HEK293 (cell line): Measurements from ENCODE around the gene COIL.

Experiments
- CTCF ChIA-PET: fragments of 350-600 bp; formaldehyde crosslinking; extraction: SDS; loops from one replicate; lab custom pipeline; 2021; ENCODE audit warnings: antibody characterized with exemption; lab: Yijun Ruan, JAX
- POLR2A ChIA-PET: fragments of 300-600 bp; formaldehyde crosslinking; extraction: SDS; loops from one replicate; lab custom pipeline; 2020; ENCODE audit warnings: antibody characterized with exemption, inconsistent platforms; lab: Yijun Ruan, JAX
- H3K27ac ChIP-seq: fragments of 200-500 bp; sonication (Bioruptor generic); 2 replicates; pipeline ENCODE4 v1.5.1; 2014; ENCODE audit warnings: low read depth, low read length, control low read depth, inconsistent platforms; ENCODE audit errors: extremely low read depth
- H3K36me3 ChIP-seq, 2 experiments: fragments of 200-500 bp in 1 of 2; sonication (Bioruptor generic) in 1 of 2; 1 replicate in 1 of 2; 2 replicates in 1 of 2; pipeline ENCODE4 v1.5.1; 2014 to 2017; ENCODE audit warnings: inconsistent platforms in 2 of 2, low read length in 2 of 2; ENCODE audit not compliant: control insufficient read depth in 2 of 2, insufficient read depth in 1 of 2
- H3K4me1 ChIP-seq: fragments of 200-500 bp; sonication (Bioruptor generic); 2 replicates; pipeline ENCODE4 v1.5.1; 2014; ENCODE audit warnings: mild to moderate bottlenecking, low read length, inconsistent platforms; ENCODE audit not compliant: control insufficient read depth, insufficient read depth
- H3K4me3 ChIP-seq: 2 replicates; pipeline ENCODE4 v1.5.1; 2011; ENCODE audit warnings: low read depth, mild to moderate bottlenecking, control low read depth, low read length, moderate library complexity
- H3K9me3 ChIP-seq: fragments of 200-500 bp; sonication (Bioruptor generic); 2 replicates; pipeline ENCODE4 v1.5.1; 2014; ENCODE audit warnings: low read depth, low read length, inconsistent platforms; ENCODE audit not compliant: control insufficient read depth, insufficient read depth
- KLF9 ChIP-seq: fragments of 450-650 bp; formaldehyde crosslinking; IDR thresholded peaks from 2 replicates; pipeline ENCODE4 v1.5.1; 2016; ENCODE audit warnings: missing biosample characterization, missing genetic modification characterization, low read depth
- PRDM6 ChIP-seq: fragments of 450-650 bp; formaldehyde crosslinking; IDR thresholded peaks from 2 replicates; pipeline ENCODE4 v1.5.1; 2017; ENCODE audit warnings: missing biosample characterization, missing genetic modification characterization
- SETDB1 ChIP-seq: IDR thresholded peaks from one replicate; pipeline ENCODE4 v1.6.1; 2017; ENCODE audit warnings: mild to moderate bottlenecking, low read length, moderate library complexity, mixed read lengths; ENCODE audit not compliant: insufficient read length
- SP7 ChIP-seq: fragments of 450-650 bp; formaldehyde crosslinking; IDR thresholded peaks from 2 replicates; pipeline ENCODE4 v1.5.1; 2016; ENCODE audit warnings: missing biosample characterization, missing genetic modification characterization
- ZNF10 ChIP-seq: fragments of 450-650 bp; formaldehyde crosslinking; IDR thresholded peaks from 2 replicates; pipeline ENCODE4 v1.5.1; 2017; ENCODE audit warnings: missing biosample characterization, missing genetic modification characterization
- ZNF133 ChIP-seq: fragments of 450-650 bp; formaldehyde crosslinking; IDR thresholded peaks from 2 replicates; pipeline ENCODE4 v1.5.1; 2016; ENCODE audit warnings: missing biosample characterization, missing genetic modification characterization
- ZNF146 ChIP-seq: fragments of 450-650 bp; formaldehyde crosslinking; IDR thresholded peaks from 2 replicates; pipeline ENCODE4 v1.5.1; 2016; ENCODE audit warnings: missing biosample characterization, missing genetic modification characterization
- ZNF148 ChIP-seq: fragments of 450-650 bp; formaldehyde crosslinking; IDR thresholded peaks from 2 replicates; pipeline ENCODE4 v1.5.0; 2017; ENCODE audit warnings: missing biosample characterization, missing genetic modification characterization, borderline replicate concordance
- ZNF16 ChIP-seq: fragments of 450-650 bp; formaldehyde crosslinking; IDR thresholded peaks from 2 replicates; pipeline ENCODE4 v1.5.1; 2016; ENCODE audit warnings: low read depth, missing biosample characterization, missing genetic modification characterization
- ZNF184 ChIP-seq: fragments of 450-650 bp; IDR thresholded peaks from 2 replicates; pipeline ENCODE4 v1.5.1; 2018; ENCODE audit warnings: missing biosample characterization, mild to moderate bottlenecking, missing genetic modification characterization
- ZNF280D ChIP-seq: fragments of 450-650 bp; formaldehyde crosslinking; IDR thresholded peaks from 2 replicates; pipeline ENCODE4 v1.5.1; 2016; ENCODE audit warnings: missing biosample characterization, missing genetic modification characterization
- ZNF354C ChIP-seq: fragments of 450-650 bp; formaldehyde crosslinking; IDR thresholded peaks from 2 replicates; pipeline ENCODE4 v1.5.1; 2016; ENCODE audit warnings: missing biosample characterization, missing genetic modification characterization, low read depth, borderline replicate concordance
- ZNF366 ChIP-seq: fragments of 450-650 bp; formaldehyde crosslinking; conservative IDR thresholded peaks from 2 replicates; pipeline ENCODE4 v1.5.1; 2016; ENCODE audit warnings: missing biosample characterization, missing genetic modification characterization
- ZNF423 ChIP-seq: fragments of 450-650 bp; formaldehyde crosslinking; IDR thresholded peaks from 2 replicates; pipeline ENCODE4 v1.5.1; 2016; ENCODE audit warnings: missing biosample characterization, missing genetic modification characterization
- ZNF501 ChIP-seq: fragments of 450-650 bp; formaldehyde crosslinking; IDR thresholded peaks from 2 replicates; pipeline ENCODE4 v1.5.1; 2016; ENCODE audit warnings: missing biosample characterization, missing genetic modification characterization
- ZNF521 ChIP-seq: fragments of 450-650 bp; formaldehyde crosslinking; IDR thresholded peaks from 2 replicates; pipeline ENCODE4 v1.5.1; 2017; ENCODE audit warnings: missing biosample characterization, mild to moderate bottlenecking, missing genetic modification characterization
- ZNF530 ChIP-seq: fragments of 450-650 bp; formaldehyde crosslinking; IDR thresholded peaks from 2 replicates; pipeline ENCODE4 v1.5.1; 2016; ENCODE audit warnings: low read depth, missing biosample characterization, missing genetic modification characterization
- ZNF544 ChIP-seq: fragments of 450-650 bp; formaldehyde crosslinking; IDR thresholded peaks from 2 replicates; pipeline ENCODE4 v1.5.0; 2017; ENCODE audit warnings: missing biosample characterization, missing genetic modification characterization
- ZNF548 ChIP-seq: fragments of 450-650 bp; formaldehyde crosslinking; IDR thresholded peaks from 2 replicates; pipeline ENCODE4 v1.5.1; 2016; ENCODE audit warnings: missing biosample characterization, missing genetic modification characterization
- ZNF585B ChIP-seq: fragments of 450-650 bp; formaldehyde crosslinking; IDR thresholded peaks from 2 replicates; pipeline ENCODE4 v1.5.1; 2016; ENCODE audit warnings: missing biosample characterization, missing genetic modification characterization
- ZNF768 ChIP-seq: fragments of 450-650 bp; formaldehyde crosslinking; IDR thresholded peaks from 2 replicates; pipeline ENCODE4 v1.5.1; 2018; ENCODE audit warnings: missing biosample characterization, mild to moderate bottlenecking, missing genetic modification characterization
- ZSCAN23 ChIP-seq: fragments of 450-650 bp; formaldehyde crosslinking; IDR thresholded peaks from 2 replicates; pipeline ENCODE4 v1.5.1; 2016; ENCODE audit warnings: missing biosample characterization, missing genetic modification characterization
- TF ChIP-seq, protein P1 (sequence below): fragments of 450-650 bp; formaldehyde crosslinking; IDR thresholded peaks from 2 replicates; pipeline ENCODE4 v1.5.1; 2016; ENCODE audit warnings: missing biosample characterization, missing genetic modification characterization
- TF ChIP-seq, protein P2 (sequence below): fragments of 450-650 bp; formaldehyde crosslinking; IDR thresholded peaks from 2 replicates; pipeline ENCODE4 v1.5.1; 2016; ENCODE audit warnings: missing biosample characterization, missing genetic modification characterization

Gene COIL

DNA sequence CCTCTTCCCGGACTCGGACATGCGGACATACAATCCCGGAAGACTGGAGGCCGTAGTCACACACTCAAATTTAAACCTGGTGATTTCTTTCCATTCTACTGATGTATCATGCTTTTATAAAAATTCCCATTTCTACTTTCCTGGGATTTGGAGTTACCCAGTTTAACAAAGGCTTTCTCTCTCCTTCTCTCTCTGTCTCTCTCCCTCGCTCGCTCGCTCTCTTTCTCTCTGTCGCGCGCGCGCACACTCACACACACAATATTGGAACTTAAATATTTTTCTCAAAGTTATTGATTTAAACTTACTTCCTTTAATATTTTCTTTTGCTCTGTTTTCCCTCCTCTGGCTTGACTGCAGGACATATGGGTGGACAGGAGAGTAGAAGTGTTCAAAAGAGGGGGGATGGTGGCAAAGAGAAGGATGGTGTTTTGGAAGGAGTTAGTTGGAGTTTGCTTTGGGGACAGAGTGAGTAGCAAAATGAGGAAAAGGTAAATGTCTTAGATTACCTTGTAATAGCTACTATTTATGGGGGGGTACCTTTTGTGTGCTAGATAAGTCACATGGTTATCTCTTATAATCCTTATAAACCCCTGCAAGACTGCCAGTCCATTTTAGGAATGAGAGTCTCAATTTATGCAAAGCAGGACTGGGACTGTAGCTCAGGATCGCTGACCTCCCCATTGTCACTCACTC is 46.1 kb downstream of the COIL start (continued):
- TF ChIP-seq ZNF423 (tag by site-specific recombination): no peak
- TF ChIP-seq ZNF366: peak; percentile 66

DNA sequence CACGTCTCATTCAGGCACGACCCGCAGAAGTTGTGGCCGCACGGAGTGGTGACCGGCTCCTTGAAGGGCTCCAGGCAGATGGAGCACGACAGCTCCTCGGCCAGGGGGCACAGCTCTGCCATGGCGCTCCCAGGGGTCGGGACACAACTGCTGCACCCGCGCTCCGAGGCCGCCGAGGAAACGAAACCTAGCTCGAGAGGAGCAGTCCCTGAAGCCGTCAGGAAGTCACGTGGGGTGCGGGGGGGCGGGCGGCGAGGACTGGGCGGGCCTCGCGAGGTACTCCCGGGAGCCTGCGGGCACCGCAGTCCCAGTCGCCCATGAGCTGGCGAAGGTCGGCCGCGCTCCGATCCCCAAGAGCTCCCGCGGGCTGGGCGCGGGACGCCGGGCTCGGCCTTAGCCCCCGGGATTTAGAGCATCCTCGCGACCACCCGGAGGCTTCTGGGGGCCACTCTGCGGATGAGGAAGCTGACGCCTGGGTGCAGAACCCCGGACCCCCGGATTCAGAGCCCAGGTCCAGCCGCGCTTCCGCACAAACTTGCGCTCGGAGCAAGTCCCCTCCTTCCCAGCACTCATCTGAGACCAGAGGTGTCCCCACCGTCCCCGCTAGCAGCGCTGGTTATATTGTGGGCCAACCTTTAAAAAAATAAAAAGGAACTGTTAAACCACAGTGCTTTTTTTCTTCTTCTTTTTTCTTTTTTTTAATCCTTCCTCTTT is 46.8 kb downstream of the COIL start, which contains the start of gene TRIM25:
Gene TRIM25, minus strand, starts transcription at position 183 of the 714 bp plus-strand sequence. Its CDS starts 61 bp downstream, at position 122.
- peaks cover 4% of the 10 kb centered on the region for H3K4me1 ChIP-seq
- H3K4me3 ChIP-seq: peak within 1 kb of the TSS; percentile 92
- ChIA-PET POLR2A (interaction anchor here (0.6 to 1.9 kb wide), 42 partner anchors 9 to 833 kb away, joined by 3 to 13 read pairs (median 4); partner anchors contain the start of genes AKAP1, NOG and SCPEP1), CTCF (interaction anchor here (0.6 to 0.9 kb wide), 3 partner anchors 12 to 26 kb away, joined by 3 read pairs; no protein-coding TSS in a partner anchor)
- H3K36me3 ChIP-seq: peaks cover 0 to 18% of the 10 kb centered on the region in 2 experiments; a peak in 2 of 3 replicates
- peak within 1 kb of the TSS; percentile 75 for H3K27ac ChIP-seq
- H3K9me3 ChIP-seq: no peaks in the 10 kb centered on the region
- no peak for TF ChIP-seq ZNF768 (tag by site-specific recombination)
- TF ChIP-seq, protein P1, sequence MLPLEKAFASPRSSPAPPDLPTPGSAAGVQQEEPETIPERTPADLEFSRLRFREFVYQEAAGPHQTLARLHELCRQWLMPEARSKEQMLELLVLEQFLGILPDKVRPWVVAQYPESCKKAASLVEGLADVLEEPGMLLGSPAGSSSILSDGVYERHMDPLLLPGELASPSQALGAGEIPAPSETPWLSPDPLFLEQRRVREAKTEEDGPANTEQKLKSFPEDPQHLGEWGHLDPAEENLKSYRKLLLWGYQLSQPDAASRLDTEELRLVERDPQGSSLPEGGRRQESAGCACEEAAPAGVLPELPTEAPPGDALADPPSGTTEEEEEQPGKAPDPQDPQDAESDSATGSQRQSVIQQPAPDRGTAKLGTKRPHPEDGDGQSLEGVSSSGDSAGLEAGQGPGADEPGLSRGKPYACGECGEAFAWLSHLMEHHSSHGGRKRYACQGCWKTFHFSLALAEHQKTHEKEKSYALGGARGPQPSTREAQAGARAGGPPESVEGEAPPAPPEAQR (tag by site-specific recombination): no peak
- TF ChIP-seq, protein P2, sequence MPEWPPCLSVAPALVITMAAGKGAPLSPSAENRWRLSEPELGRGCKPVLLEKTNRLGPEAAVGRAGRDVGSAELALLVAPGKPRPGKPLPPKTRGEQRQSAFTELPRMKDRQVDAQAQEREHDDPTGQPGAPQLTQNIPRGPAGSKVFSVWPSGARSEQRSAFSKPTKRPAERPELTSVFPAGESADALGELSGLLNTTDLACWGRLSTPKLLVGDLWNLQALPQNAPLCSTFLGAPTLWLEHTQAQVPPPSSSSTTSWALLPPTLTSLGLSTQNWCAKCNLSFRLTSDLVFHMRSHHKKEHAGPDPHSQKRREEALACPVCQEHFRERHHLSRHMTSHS: no peak
- no peak for TF ChIP-seq ZNF280D (tag by site-specific recombination)
- no peak for TF ChIP-seq ZNF585B (tag by site-specific recombination)
- no peak for TF ChIP-seq ZNF16 (tag by site-specific recombination)
- no peak for TF ChIP-seq ZNF133
- no peak for TF ChIP-seq ZNF530 (tag by site-specific recombination)
- no peak for TF ChIP-seq ZSCAN23 (tag by site-specific recombination)
- TF ChIP-seq ZNF544 (tag by site-specific recombination): no peak
- no peak for TF ChIP-seq ZNF148 (tag by site-specific recombination)
- no peak for TF ChIP-seq ZNF184 (tag by site-specific recombination)
- TF ChIP-seq ZNF354C (tag by site-specific recombination): no peak
- no peak for TF ChIP-seq ZNF548 (tag by site-specific recombination)
- peak; percentile 86 for TF ChIP-seq SP7
- peak; percentile 14; the same call in 1 of the 2 replicates for TF ChIP-seq ZNF146 (tag by site-specific recombination)
- no peak for TF ChIP-seq ZNF521
- no peak for TF ChIP-seq PRDM6 (tag by site-specific recombination)
- TF ChIP-seq ZNF10 (tag by site-specific recombination): no peak
- peak; percentile 75 for TF ChIP-seq KLF9 (tag by site-specific recombination)
- TF ChIP-seq SETDB1: no peak
- peak; percentile 84; the same call in 1 of the 2 replicates for TF ChIP-seq ZNF501 (tag by site-specific recombination)
